HCT116 (cell line): ENCODE results near the gene VLDLR. TPM values are rescaled to one million over a fixed set of nuclear protein-coding genes. Genes with fewer than 3 reads are reported as not detected.

Source experiments
- ATAC-seq: fragments of 200-7000 bp; cut with Tn5 transposase; 2 replicates; pipeline ENCODE4 v1.9.1; 2020; ENCODE audit warnings: mild to moderate bottlenecking, moderate library complexity
- BruUV-seq: library from RNA; stranded (reverse); fragments of 400-500 nt; replicated peaks from 2 replicates; lab custom pipeline; 2021; lab: Mats Ljungman, UMichigan
- CTCF ChIA-PET: fragments of 300-600 bp; sonication (Branson Sonifier 250); formaldehyde crosslinking; loops from one replicate; lab custom pipeline; 2021; ENCODE audit warnings: antibody characterized with exemption; lab: Charles Lee
- POLR2A ChIA-PET: fragments of 300-600, 350-600 bp; sonication (Branson Sonifier 250); formaldehyde crosslinking; loops from one replicate; lab custom pipeline; 2021; ENCODE audit warnings: antibody characterized with exemption; lab: Charles Lee
- RAD21 ChIA-PET, 2 experiments: fragments of 300-600 bp; sonication (Branson Sonifier 250); formaldehyde crosslinking; loops; one replicate each; lab custom pipeline; 2023; ENCODE audit warnings: low total read pairs in 2 of 2; ENCODE audit not compliant: uncharacterized antibody in 2 of 2, unreplicated experiment in 2 of 2, low non-redundant PET in 1 of 2; lab: Charles Lee
- DNase-seq: peaks from one replicate; pipeline ENCODE4 v3.0.0-alpha.2; 2010; ENCODE audit warnings: low read depth, low spot score
- H2AFZ ChIP-seq: fragments of 200-600 bp; shearing (Covaris generic), sonication (generic); 2 replicates; pipeline ENCODE4 v1.6.1; 2017; ENCODE audit warnings: low read depth, mixed run types, mixed read lengths, antibody characterized with exemption, low read length; ENCODE audit not compliant: poor library complexity, severe bottlenecking
- H3K27ac ChIP-seq: 2 replicates; pipeline ENCODE4 v1.5.1; 2012; ENCODE audit warnings: low read depth, low read length
- H3K27me3 ChIP-seq: fragments of 200-600 bp; sonication (generic); 2 replicates; pipeline ENCODE4 v1.6.1; 2016; ENCODE audit warnings: mixed run types, low read length, mixed read lengths; ENCODE audit not compliant: insufficient read depth
- H3K36me3 ChIP-seq, 2 experiments: fragments of 200-500 bp in 1 of 2; fragments of 200-600 bp in 1 of 2; sonication (Bioruptor generic) in 1 of 2; sonication (generic) in 1 of 2; 2 replicates each; pipeline versions ENCODE4 v1.5.1 to v1.6.1; 2014 to 2016; ENCODE audit warnings: low read length in 2 of 2, inconsistent platforms in 1 of 2, mixed read lengths in 1 of 2, mixed run types in 1 of 2; ENCODE audit not compliant: insufficient read depth in 2 of 2, control insufficient read depth in 1 of 2
- H3K4me1 ChIP-seq, 2 experiments: fragments of 200-600 bp in 1 of 2; sonication (generic) in 1 of 2; 2 replicates each; pipeline versions ENCODE4 v1.5.1 to v1.6.1; 2012 to 2017; ENCODE audit warnings: low read length in 2 of 2, inconsistent platforms in 1 of 2, mild to moderate bottlenecking in 1 of 2, mixed read lengths in 1 of 2, mixed run types in 1 of 2, moderate library complexity in 1 of 2; ENCODE audit not compliant: insufficient read depth in 2 of 2, control insufficient read depth in 1 of 2
- H3K4me2 ChIP-seq: fragments of 200-600 bp; sonication (generic); 2 replicates; pipeline ENCODE4 v1.6.1; 2017; ENCODE audit warnings: mixed run types, low read length, mixed read lengths
- H3K4me3 ChIP-seq, 2 experiments: fragments of 200-600 bp in 1 of 2; sonication (generic) in 1 of 2; replicated peaks in 1 of 2; 2 replicates each; pipeline ENCODE4 v1.5.1; 2011 to 2016; ENCODE audit warnings: low read length in 2 of 2, control low read depth in 1 of 2, low read depth in 1 of 2, mild to moderate bottlenecking in 1 of 2, mixed read lengths in 1 of 2, mixed run types in 1 of 2
- H3K79me2 ChIP-seq: fragments of 200-600 bp; sonication (generic); 2 replicates; pipeline ENCODE4 v1.6.1; 2017; ENCODE audit warnings: mild to moderate bottlenecking, mixed run types, low read length, moderate library complexity, mixed read lengths; ENCODE audit not compliant: insufficient read depth
- H3K9ac ChIP-seq: fragments of 200-600 bp; sonication (generic); 2 replicates; pipeline ENCODE4 v1.6.1; 2016; ENCODE audit warnings: low read length, mixed read lengths
- H3K9me2 ChIP-seq: fragments of 200-600 bp; sonication (generic), shearing (Covaris generic); 2 replicates; pipeline ENCODE4 v1.6.1; 2017; ENCODE audit warnings: mixed run types, mild to moderate bottlenecking, moderate library complexity; ENCODE audit not compliant: insufficient read depth
- H3K9me3 ChIP-seq, 2 experiments: fragments of 200-500 bp in 1 of 2; fragments of 200-600 bp in 1 of 2; sonication (Bioruptor generic) in 1 of 2; sonication (generic) in 1 of 2; 2 replicates each; pipeline ENCODE4 v1.6.1; 2014 to 2017; ENCODE audit warnings: low read length in 2 of 2, mixed read lengths in 2 of 2, inconsistent platforms in 1 of 2, low read depth in 1 of 2, mild to moderate bottlenecking in 1 of 2, mixed run types in 1 of 2, moderate library complexity in 1 of 2; ENCODE audit not compliant: control insufficient read depth in 1 of 2, insufficient read depth in 1 of 2
- H4K20me1 ChIP-seq: fragments of 200-600 bp; sonication (generic), shearing (Covaris generic); 2 replicates; pipeline ENCODE4 v1.6.1; 2017; ENCODE audit warnings: mixed run types, mild to moderate bottlenecking, moderate library complexity; ENCODE audit not compliant: insufficient read depth
- CBX3 ChIP-seq: IDR thresholded peaks from 2 replicates; pipeline ENCODE4 v1.6.1; 2012; ENCODE audit warnings: low read depth
- CEBPB ChIP-seq: IDR thresholded peaks from 2 replicates; pipeline ENCODE4 v1.6.1; 2012; ENCODE audit warnings: low read depth
- EZH2phosphoT487 ChIP-seq: fragments of 200-600 bp; IDR thresholded peaks from 2 replicates; pipeline ENCODE4 v1.6.1; 2018; ENCODE audit warnings: antibody characterized with exemption, borderline replicate concordance
- POLR2A ChIP-seq: IDR thresholded peaks from 2 replicates; pipeline ENCODE4 v1.7.0; 2011; ENCODE audit warnings: borderline replicate concordance; ENCODE audit not compliant: insufficient read depth, insufficient read length; ENCODE audit errors: extremely low read depth
- POLR2AphosphoS5 ChIP-seq: IDR thresholded peaks from 2 replicates; pipeline ENCODE4 v1.6.1; 2011; ENCODE audit warnings: mild to moderate bottlenecking, low read depth, low read length, moderate library complexity
- RAD21 ChIP-seq: IDR thresholded peaks from 2 replicates; pipeline ENCODE4 v1.6.1; 2012; ENCODE audit warnings: low read depth, mild to moderate bottlenecking
- ZNF274 ChIP-seq: fragments of 200-500 bp; sonication (Bioruptor generic); IDR thresholded peaks from 2 replicates; pipeline ENCODE4 v1.6.1; 2014; ENCODE audit warnings: mild to moderate bottlenecking, low read depth, low read length, inconsistent platforms
- intact Hi-C: fragments of 100-400 bp; cut with micrococcal nuclease; formaldehyde crosslinking; loops from 2 replicates; pipeline ENCODE4 v1.10.0; 2022
- total RNA-seq: library from RNA; stranded (reverse); gene quantifications from one replicate; pipeline ENCODE4 v1.2.1, GENCODE V29; 2021; ENCODE audit not compliant: unreplicated experiment
- TF ChIP-seq, protein P1 (sequence below), 3 experiments: fragments of 200-600 bp in 1 of 3; sonication (generic) in 1 of 3; IDR thresholded peaks in 2 of 3; conservative IDR thresholded peaks in 1 of 3; 2 replicates each; pipeline ENCODE4 v1.5.1; 2012 to 2017; ENCODE audit warnings: low read depth in 2 of 3, low read length in 2 of 3, antibody characterized with exemption in 1 of 3, borderline replicate concordance in 1 of 3, control low read depth in 1 of 3, mild to moderate bottlenecking in 1 of 3, mixed read lengths in 1 of 3, mixed run types in 1 of 3, moderate library complexity in 1 of 3; ENCODE audit not compliant: insufficient read depth in 1 of 3
- TF ChIP-seq, protein P2 (sequence below): IDR thresholded peaks from 2 replicates; pipeline ENCODE4 v1.6.1; 2012
- TF ChIP-seq, protein P3 (sequence below): IDR thresholded peaks from 2 replicates; pipeline ENCODE4 v1.6.1; 2011; ENCODE audit warnings: mild to moderate bottlenecking, low read length, moderate library complexity; ENCODE audit not compliant: insufficient replicate concordance; ENCODE audit errors: extremely low read depth
- TF ChIP-seq, protein P4 (sequence below): IDR thresholded peaks from 2 replicates; pipeline ENCODE4 v1.6.1; 2012; ENCODE audit warnings: low read depth
- TF ChIP-seq, protein P5 (sequence below): IDR thresholded peaks from 2 replicates; pipeline ENCODE4 v1.6.1; 2012

Gene VLDLR
- total RNA-seq, 1 experiment from 2014 or later, result 0.17 TPM

DNA sequence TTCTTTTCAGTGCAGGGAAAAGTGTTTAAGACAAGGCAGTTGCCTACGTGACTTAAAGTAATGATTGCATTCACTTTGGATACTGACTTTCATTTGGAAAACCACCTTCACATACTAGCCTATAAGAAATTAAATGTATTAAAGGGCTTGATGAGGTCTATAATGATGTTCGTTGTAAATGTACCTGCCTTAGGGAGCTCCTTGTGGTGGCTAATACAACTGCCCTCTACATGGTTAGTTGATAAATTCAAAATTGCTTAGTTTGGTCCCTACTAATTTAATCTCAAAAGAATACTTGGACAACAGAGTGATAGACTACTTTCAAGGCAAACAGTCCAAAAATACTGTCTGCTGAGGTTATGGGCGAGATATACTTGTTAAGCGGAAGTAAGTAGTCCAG, 3.8 kb downstream of the VLDLR start:
- no peak for TF ChIP-seq CBX3
- TF ChIP-seq, protein P1, sequence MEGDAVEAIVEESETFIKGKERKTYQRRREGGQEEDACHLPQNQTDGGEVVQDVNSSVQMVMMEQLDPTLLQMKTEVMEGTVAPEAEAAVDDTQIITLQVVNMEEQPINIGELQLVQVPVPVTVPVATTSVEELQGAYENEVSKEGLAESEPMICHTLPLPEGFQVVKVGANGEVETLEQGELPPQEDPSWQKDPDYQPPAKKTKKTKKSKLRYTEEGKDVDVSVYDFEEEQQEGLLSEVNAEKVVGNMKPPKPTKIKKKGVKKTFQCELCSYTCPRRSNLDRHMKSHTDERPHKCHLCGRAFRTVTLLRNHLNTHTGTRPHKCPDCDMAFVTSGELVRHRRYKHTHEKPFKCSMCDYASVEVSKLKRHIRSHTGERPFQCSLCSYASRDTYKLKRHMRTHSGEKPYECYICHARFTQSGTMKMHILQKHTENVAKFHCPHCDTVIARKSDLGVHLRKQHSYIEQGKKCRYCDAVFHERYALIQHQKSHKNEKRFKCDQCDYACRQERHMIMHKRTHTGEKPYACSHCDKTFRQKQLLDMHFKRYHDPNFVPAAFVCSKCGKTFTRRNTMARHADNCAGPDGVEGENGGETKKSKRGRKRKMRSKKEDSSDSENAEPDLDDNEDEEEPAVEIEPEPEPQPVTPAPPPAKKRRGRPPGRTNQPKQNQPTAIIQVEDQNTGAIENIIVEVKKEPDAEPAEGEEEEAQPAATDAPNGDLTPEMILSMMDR (IDR thresholded peaks at IDR 0.05 in 2 of 3, conservative IDR thresholded peaks at IDR 0.05 in 1 of 3; ENCODE audit: borderline replicate concordance in 1 of 3, insufficient read depth in 1 of 3, low read depth in 2 of 3, low read length in 2 of 3), result 0 out of 6 replicates have a peak, but pooled peaks of 1 of the 3 experiments have one; percentile 13
- Histone ChIP-seq H3K27me3 (peaks cover 5% of the 10 kb centered on the region; the same call in 1 of the 2 replicates), H3K9me3 (no peaks in the 10 kb centered on the region), H2AFZ (no peak overlapping the region), H4K20me1 (no peaks in the 10 kb centered on the region), H3K27ac (no peak overlapping the region), H3K4me3 (no peak overlapping the region), H3K4me1 (no peaks in the 10 kb centered on the region), H3K9me2 (no peaks in the 10 kb centered on the region), H3K9ac (no peak overlapping the region), H3K79me2 (no peaks in the 10 kb centered on the region), H3K36me3 (no peaks in the 10 kb centered on the region), H3K4me2 (no peak overlapping the region)
- CTCF ChIA-PET, result no interaction called here
- intact Hi-C loops, result no loop called here
- DNase-seq (no peak), ATAC-seq (no peak)
- no TSS peak for BruUV-seq
- POLR2A ChIA-PET, result no interaction called here
- RAD21 ChIA-PET, result no interaction called here

DNA sequence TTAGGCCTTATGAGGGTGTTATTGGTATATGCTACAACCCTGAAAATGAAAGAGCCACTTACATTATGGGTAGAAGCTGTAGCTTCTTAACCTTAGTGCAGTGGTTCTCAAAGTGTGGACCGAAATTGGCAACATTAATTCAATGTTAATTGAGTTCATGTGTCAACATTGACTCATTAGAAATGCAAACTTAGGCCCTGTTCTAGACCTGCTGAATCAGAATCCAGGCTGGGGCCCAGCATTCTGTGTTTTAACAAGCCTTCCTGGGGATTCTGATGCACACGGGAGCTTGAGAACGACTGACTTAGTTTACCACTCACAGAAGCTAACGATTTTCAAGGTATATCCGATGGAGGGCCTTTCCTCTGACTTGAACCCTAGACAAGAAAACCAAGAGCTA, 7.3 kb downstream of the VLDLR start:
- ChIA-PET POLR2A (no interaction called here), RAD21 (no interaction called here), CTCF (no interaction called here)
- intact Hi-C loops, result no loop called here
- ATAC-seq, result no peak
- no peak overlapping the region for H3K4me3 ChIP-seq
- H3K27me3 ChIP-seq, result peaks cover 13% of the 10 kb centered on the region
- no peak for DNase-seq
- H4K20me1 ChIP-seq, result no peaks in the 10 kb centered on the region
- H3K9me2 ChIP-seq, result no peaks in the 10 kb centered on the region
- no peaks in the 10 kb centered on the region for H3K79me2 ChIP-seq
- H3K4me2 ChIP-seq, result no peak overlapping the region
- no peaks in the 10 kb centered on the region for H3K4me1 ChIP-seq
- H3K36me3 ChIP-seq, result no peaks in the 10 kb centered on the region
- H2AFZ ChIP-seq, result no peak overlapping the region
- H3K27ac ChIP-seq, result no peak overlapping the region
- no peaks in the 10 kb centered on the region for H3K9me3 ChIP-seq
- H3K9ac ChIP-seq, result no peak overlapping the region
- no TSS peak for BruUV-seq
- TF ChIP-seq POLR2A, result no peak
- no peak for TF ChIP-seq EZH2phosphoT487
- TF ChIP-seq ZNF274, result no peak
- no peak for TF ChIP-seq RAD21
- TF ChIP-seq, protein P2, sequence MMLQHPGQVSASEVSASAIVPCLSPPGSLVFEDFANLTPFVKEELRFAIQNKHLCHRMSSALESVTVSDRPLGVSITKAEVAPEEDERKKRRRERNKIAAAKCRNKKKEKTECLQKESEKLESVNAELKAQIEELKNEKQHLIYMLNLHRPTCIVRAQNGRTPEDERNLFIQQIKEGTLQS, result no peak
- TF ChIP-seq, protein P3, sequence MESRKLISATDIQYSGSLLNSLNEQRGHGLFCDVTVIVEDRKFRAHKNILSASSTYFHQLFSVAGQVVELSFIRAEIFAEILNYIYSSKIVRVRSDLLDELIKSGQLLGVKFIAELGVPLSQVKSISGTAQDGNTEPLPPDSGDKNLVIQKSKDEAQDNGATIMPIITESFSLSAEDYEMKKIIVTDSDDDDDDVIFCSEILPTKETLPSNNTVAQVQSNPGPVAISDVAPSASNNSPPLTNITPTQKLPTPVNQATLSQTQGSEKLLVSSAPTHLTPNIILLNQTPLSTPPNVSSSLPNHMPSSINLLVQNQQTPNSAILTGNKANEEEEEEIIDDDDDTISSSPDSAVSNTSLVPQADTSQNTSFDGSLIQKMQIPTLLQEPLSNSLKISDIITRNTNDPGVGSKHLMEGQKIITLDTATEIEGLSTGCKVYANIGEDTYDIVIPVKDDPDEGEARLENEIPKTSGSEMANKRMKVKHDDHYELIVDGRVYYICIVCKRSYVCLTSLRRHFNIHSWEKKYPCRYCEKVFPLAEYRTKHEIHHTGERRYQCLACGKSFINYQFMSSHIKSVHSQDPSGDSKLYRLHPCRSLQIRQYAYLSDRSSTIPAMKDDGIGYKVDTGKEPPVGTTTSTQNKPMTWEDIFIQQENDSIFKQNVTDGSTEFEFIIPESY, result no peak
- no peak for TF ChIP-seq POLR2AphosphoS5
- TF ChIP-seq, protein P4, sequence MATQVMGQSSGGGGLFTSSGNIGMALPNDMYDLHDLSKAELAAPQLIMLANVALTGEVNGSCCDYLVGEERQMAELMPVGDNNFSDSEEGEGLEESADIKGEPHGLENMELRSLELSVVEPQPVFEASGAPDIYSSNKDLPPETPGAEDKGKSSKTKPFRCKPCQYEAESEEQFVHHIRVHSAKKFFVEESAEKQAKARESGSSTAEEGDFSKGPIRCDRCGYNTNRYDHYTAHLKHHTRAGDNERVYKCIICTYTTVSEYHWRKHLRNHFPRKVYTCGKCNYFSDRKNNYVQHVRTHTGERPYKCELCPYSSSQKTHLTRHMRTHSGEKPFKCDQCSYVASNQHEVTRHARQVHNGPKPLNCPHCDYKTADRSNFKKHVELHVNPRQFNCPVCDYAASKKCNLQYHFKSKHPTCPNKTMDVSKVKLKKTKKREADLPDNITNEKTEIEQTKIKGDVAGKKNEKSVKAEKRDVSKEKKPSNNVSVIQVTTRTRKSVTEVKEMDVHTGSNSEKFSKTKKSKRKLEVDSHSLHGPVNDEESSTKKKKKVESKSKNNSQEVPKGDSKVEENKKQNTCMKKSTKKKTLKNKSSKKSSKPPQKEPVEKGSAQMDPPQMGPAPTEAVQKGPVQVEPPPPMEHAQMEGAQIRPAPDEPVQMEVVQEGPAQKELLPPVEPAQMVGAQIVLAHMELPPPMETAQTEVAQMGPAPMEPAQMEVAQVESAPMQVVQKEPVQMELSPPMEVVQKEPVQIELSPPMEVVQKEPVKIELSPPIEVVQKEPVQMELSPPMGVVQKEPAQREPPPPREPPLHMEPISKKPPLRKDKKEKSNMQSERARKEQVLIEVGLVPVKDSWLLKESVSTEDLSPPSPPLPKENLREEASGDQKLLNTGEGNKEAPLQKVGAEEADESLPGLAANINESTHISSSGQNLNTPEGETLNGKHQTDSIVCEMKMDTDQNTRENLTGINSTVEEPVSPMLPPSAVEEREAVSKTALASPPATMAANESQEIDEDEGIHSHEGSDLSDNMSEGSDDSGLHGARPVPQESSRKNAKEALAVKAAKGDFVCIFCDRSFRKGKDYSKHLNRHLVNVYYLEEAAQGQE, result no peak
- TF ChIP-seq, protein P5, sequence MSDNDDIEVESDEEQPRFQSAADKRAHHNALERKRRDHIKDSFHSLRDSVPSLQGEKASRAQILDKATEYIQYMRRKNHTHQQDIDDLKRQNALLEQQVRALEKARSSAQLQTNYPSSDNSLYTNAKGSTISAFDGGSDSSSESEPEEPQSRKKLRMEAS, result no peak
- no peak for TF ChIP-seq CEBPB
